CD4-positive, alpha-beta T cell treated with Interleukin-21 for 1 hour (primary cell): ENCODE measurements around the gene ANAPC1.
"Not testable (repeated sequence)": the region's sequence is repeated elsewhere in the genome, so short reads cannot be mapped to it uniquely, and the experiment has no call there.

Experiments
- DNase-seq: peaks from one replicate; pipeline ENCODE4 v3.0.0-alpha.2; 2020

ANAPC1 gene

DNA sequence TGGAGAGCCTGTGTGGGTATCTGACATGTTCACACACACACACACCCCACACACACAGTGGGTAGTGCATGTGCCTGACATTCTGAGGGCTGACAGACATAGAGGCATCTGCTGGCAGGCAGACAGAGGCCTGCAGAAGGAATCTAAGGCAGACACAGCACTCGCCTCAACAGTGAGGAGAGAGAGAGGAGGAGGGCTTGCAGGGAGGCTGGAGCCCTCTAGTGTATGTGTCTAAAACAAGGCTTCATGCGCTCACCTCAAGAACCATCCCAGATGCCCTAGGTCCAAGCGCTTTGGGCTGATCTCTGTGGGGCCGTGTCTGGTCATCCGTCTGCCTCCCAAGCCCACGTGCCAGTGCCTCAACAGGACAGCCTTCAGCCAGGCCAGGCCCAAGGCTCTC lies 158.3 kb downstream of the ANAPC1 start:
- DNase-seq: not testable (repeated sequence)

- not testable (repeated sequence) for DNase-seq
Observed at GRCh38 chr2:111719610-111720009, 164.4 kb downstream of the ANAPC1 start.
